Adrenal gland (tissue), 5 donors: ENCODE data around the gene KBTBD12.

Source experiments
- CTCF ChIP-seq, 6 experiments: fragments of 450-650 bp in 4 of 6; fragments of 200-600 bp in 2 of 6; sonication (generic) in 1 of 6; IDR thresholded peaks; 1 replicate in 5 of 6; 2 replicates in 1 of 6; pipeline versions ENCODE4 v1.5.1 to v1.8.0; 2016 to 2021; ENCODE audit warnings: antibody characterized with exemption in 6 of 6, mild to moderate bottlenecking in 2 of 6, moderate library complexity in 1 of 6
- POLR2A ChIP-seq, 2 donors: fragments of 450-650 bp; IDR thresholded peaks; one replicate each; pipeline ENCODE4 v1.6.1; 2017; ENCODE audit warnings: antibody characterized with exemption in 2 of 2, mild to moderate bottlenecking in 2 of 2, moderate library complexity in 1 of 2
- donor health status: DM: no; HTN: no; CAD: no.

GRCh38 chr3:127991681-127992080 lies 76.6 kb downstream of the KBTBD12 start:
- TF ChIP-seq CTCF (IDR thresholded peaks at IDR 0.05) (no peak), POLR2A (IDR thresholded peaks at IDR 0.05) (no peak)
